HG03103 (cell line): ENCODE results near the gene KMT5C.

Source experiments
- ATAC-seq: cut with Tn5 transposase; IDR thresholded peaks from one replicate; pipeline ENCODE4 v1.9.1; 2021; ENCODE audit warnings: low read depth; ENCODE audit not compliant: unreplicated experiment

KMT5C gene

GRCh38 chr19:55383279-55384130 is 43.8 kb downstream of the KMT5C start:
- no peak for ATAC-seq

GRCh38 chr19:55384131-55384919 is 44.6 kb downstream of the KMT5C start, which contains the start of gene TMEM238:
TMEM238 (minus strand) TSS chr19:55384292; CDS start chr19:55384259, 33 bp downstream.
- no peak for ATAC-seq

GRCh38 chr19:55384920-55385723 is 45.4 kb downstream of the KMT5C start:
- ATAC-seq: peak; percentile 45

- ATAC-seq: peak; percentile 48
Observed at GRCh38 chr19:55385724-55386492, 46.2 kb downstream of the KMT5C start, which contains the start of gene RPL28. RPL28 (plus strand) TSS chr19:55385932; CDS start chr19:55386358, 426 bp downstream.

- no peak for ATAC-seq
Observed at GRCh38 chr19:55386493-55386971, 46.9 kb downstream of the KMT5C start.

- ATAC-seq: no peak
Observed at GRCh38 chr19:55387736-55388497, 48.2 kb downstream of the KMT5C start.

GRCh38 chr19:55389386-55390317 is 50.0 kb downstream of the KMT5C start:
- ATAC-seq: no peak

- no peak for ATAC-seq
Observed at GRCh38 chr19:55390461-55390880, 50.8 kb downstream of the KMT5C start.

GRCh38 chr19:55391191-55391670 is 51.6 kb downstream of the KMT5C start:
- ATAC-seq: no peak

- ATAC-seq: no peak
Observed at GRCh38 chr19:55391702-55392615, 52.3 kb downstream of the KMT5C start.

GRCh38 chr19:55392820-55393761 is 53.4 kb downstream of the KMT5C start:
- ATAC-seq: no peak
